ENCODE data around the gene SMAD4.

Gene SMAD4

GRCh38 chr18:51120809-51121596 is 91.0 kb downstream of the SMAD4 start:
- DNase-seq (no peak), ATAC-seq (ENCODE audit: insufficient read depth, low read depth) (no peak)
- Histone ChIP-seq H3K36me3 (ENCODE audit: insufficient read depth, low read length) (no peaks in the 10 kb centered on the region), H3K27me3 (ENCODE audit: insufficient read depth, low read length, poor library complexity) (no peaks in the 10 kb centered on the region), H3K4me2 (ENCODE audit: insufficient read depth, low read length) (no peak overlapping the region), H3K4me3 (ENCODE audit: low read depth in 1 of 2, low read length in 2 of 2) (no peak overlapping the region), H3K9ac (ENCODE audit: low read depth, low read length) (no peak overlapping the region), H3K9me3 (ENCODE audit: insufficient read depth, low read length, severe bottlenecking) (peaks cover 4% of the 10 kb centered on the region), H3K27ac (ENCODE audit: low read length) (no peak overlapping the region), H3K79me2 (ENCODE audit: insufficient read depth, low read length) (no peaks in the 10 kb centered on the region), H3K4me1 (ENCODE audit: insufficient read depth, low read length) (no peaks in the 10 kb centered on the region), H4K20me1 (ENCODE audit: insufficient read depth, low read length) (no peaks in the 10 kb centered on the region), H2AFZ (ENCODE audit: low read depth, low read length) (no peak overlapping the region)
- TF ChIP-seq EZH2 (IDR thresholded peaks at IDR 0.05; ENCODE audit: borderline replicate concordance, low read depth, low read length, severe bottlenecking) (no peak), CTCF (IDR thresholded peaks at IDR 0.05; ENCODE audit: borderline replicate concordance, extremely low read depth, low read length, poor library complexity, severe bottlenecking) (no peak)

GRCh38 chr18:51121597-51121857 is 91.5 kb downstream of the SMAD4 start:
- H3K4me3 ChIP-seq (ENCODE audit: low read depth in 1 of 2, low read length in 2 of 2), result no peak overlapping the region
- no peak overlapping the region for H3K4me2 ChIP-seq (ENCODE audit: insufficient read depth, low read length)
- no peaks in the 10 kb centered on the region for H3K79me2 ChIP-seq (ENCODE audit: insufficient read depth, low read length)
- no peaks in the 10 kb centered on the region for H4K20me1 ChIP-seq (ENCODE audit: insufficient read depth, low read length)
- no peaks in the 10 kb centered on the region for H3K27me3 ChIP-seq (ENCODE audit: insufficient read depth, low read length, poor library complexity)
- H3K27ac ChIP-seq (ENCODE audit: low read length), result no peak overlapping the region
- peaks cover 4% of the 10 kb centered on the region for H3K9me3 ChIP-seq (ENCODE audit: insufficient read depth, low read length, severe bottlenecking)
- no peaks in the 10 kb centered on the region for H3K36me3 ChIP-seq (ENCODE audit: insufficient read depth, low read length)
- no peaks in the 10 kb centered on the region for H3K4me1 ChIP-seq (ENCODE audit: insufficient read depth, low read length)
- H2AFZ ChIP-seq (ENCODE audit: low read depth, low read length), result no peak overlapping the region
- ATAC-seq (ENCODE audit: insufficient read depth, low read depth) (no peak), DNase-seq (no peak)
- no peak overlapping the region for H3K9ac ChIP-seq (ENCODE audit: low read depth, low read length)
- TF ChIP-seq CTCF (IDR thresholded peaks at IDR 0.05; ENCODE audit: borderline replicate concordance, extremely low read depth, low read length, poor library complexity, severe bottlenecking) (no peak), EZH2 (IDR thresholded peaks at IDR 0.05; ENCODE audit: borderline replicate concordance, low read depth, low read length, severe bottlenecking) (no peak)

DNA sequence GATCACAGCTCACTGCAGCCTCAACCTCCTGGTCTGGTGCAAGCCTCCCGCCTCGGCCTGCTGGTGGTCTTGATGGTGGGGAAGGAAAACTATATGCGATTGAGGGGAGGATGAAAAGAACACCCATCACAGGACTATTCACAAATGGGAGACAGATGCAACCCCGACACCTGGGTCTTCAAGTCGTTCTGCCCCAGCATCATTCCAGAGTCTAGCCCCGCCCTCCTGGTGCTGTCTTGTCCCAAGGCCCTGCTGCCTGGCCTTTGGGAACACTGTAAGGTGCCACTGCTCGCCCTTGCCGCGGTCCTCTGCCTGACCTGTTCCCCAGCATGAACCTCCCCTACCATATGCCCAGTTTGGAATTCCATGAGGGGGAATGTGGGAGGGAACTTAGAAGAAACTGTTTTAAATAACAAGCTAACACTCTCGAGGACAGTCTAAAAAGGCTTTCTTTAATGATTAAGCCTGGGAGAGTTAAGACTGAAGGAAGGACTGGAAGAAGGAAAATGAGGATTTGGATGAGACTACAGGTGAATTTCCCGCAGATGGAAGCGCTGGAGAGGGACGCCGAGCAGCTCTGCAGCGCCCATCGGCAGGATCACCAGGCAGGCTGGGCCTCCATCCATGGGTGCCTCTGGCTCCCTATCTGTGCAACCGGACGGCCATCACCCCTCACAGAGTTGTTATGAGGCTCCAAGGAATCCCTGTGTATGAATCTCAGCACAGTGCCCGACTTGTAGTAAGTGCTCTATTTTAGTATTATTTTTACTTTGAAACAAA is 92.4 kb downstream of the SMAD4 start:
- H3K9me3 ChIP-seq (ENCODE audit: insufficient read depth, low read length, severe bottlenecking), result peaks cover under 1% of the 10 kb centered on the region
- no peaks in the 10 kb centered on the region for H4K20me1 ChIP-seq (ENCODE audit: insufficient read depth, low read length)
- no peak overlapping the region for H2AFZ ChIP-seq (ENCODE audit: low read depth, low read length)
- no peaks in the 10 kb centered on the region for H3K36me3 ChIP-seq (ENCODE audit: insufficient read depth, low read length)
- no peaks in the 10 kb centered on the region for H3K27me3 ChIP-seq (ENCODE audit: insufficient read depth, low read length, poor library complexity)
- no peak for DNase-seq
- no peaks in the 10 kb centered on the region for H3K79me2 ChIP-seq (ENCODE audit: insufficient read depth, low read length)
- no peak for ATAC-seq (ENCODE audit: insufficient read depth, low read depth)
- H3K9ac ChIP-seq (ENCODE audit: low read depth, low read length), result no peak overlapping the region
- no peaks in the 10 kb centered on the region for H3K4me1 ChIP-seq (ENCODE audit: insufficient read depth, low read length)
- H3K27ac ChIP-seq (ENCODE audit: low read length), result no peak overlapping the region
- H3K4me2 ChIP-seq (ENCODE audit: insufficient read depth, low read length), result no peak overlapping the region
- no peak overlapping the region for H3K4me3 ChIP-seq (ENCODE audit: low read depth in 1 of 2, low read length in 2 of 2)
- TF ChIP-seq EZH2 (IDR thresholded peaks at IDR 0.05; ENCODE audit: borderline replicate concordance, low read depth, low read length, severe bottlenecking) (no peak), CTCF (IDR thresholded peaks at IDR 0.05; ENCODE audit: borderline replicate concordance, extremely low read depth, low read length, poor library complexity, severe bottlenecking) (no peak)
